Measurements from ENCODE around the gene TDRKH. TPM values are rescaled to one million over a fixed set of nuclear protein-coding genes. Genes with fewer than 3 reads are reported as not detected.

Gene TDRKH
- total RNA-seq, 2 donors from 2014 or later = 21.1 to 25.0 TPM

DNA sequence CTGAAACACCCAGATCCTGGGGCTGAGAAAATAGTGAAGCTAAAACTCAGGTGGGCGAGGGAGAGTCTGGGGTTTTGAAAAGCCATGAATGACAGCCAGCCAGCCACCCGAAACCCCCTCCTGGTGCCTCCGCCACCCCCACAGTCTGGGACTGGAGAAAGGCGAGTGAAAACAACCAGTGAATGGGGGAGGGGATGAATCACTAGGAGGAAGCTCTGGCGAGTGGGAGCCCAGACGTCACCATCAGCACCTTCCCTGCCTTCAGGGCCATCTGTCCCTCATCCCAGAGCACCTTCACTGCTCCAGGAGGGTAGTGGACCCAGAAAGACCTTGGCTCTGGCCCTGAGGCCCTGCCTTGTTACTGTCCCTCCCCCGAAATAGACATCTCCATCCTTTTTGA is 32.1 kb upstream of the TDRKH start:
- no peak overlapping the region for H3K27ac ChIP-seq
- no peak overlapping the region for H3K4me3 ChIP-seq
- 79% methylated on average over 7 of the region's 7 CpGs for WGBS
- intact Hi-C loops (cut with DNase I) = no loop called here
- H3K9me3 ChIP-seq = no peaks in the 10 kb centered on the region
- DNase-seq (ENCODE audit: low spot score) = no peak
- no peaks in the 10 kb centered on the region for H3K36me3 ChIP-seq
- H3K27me3 ChIP-seq (replicated peaks; ENCODE audit: insufficient read depth) = no peaks in the 10 kb centered on the region
- H3K4me1 ChIP-seq (replicated peaks) = no peaks in the 10 kb centered on the region
- TF ChIP-seq, protein P1, sequence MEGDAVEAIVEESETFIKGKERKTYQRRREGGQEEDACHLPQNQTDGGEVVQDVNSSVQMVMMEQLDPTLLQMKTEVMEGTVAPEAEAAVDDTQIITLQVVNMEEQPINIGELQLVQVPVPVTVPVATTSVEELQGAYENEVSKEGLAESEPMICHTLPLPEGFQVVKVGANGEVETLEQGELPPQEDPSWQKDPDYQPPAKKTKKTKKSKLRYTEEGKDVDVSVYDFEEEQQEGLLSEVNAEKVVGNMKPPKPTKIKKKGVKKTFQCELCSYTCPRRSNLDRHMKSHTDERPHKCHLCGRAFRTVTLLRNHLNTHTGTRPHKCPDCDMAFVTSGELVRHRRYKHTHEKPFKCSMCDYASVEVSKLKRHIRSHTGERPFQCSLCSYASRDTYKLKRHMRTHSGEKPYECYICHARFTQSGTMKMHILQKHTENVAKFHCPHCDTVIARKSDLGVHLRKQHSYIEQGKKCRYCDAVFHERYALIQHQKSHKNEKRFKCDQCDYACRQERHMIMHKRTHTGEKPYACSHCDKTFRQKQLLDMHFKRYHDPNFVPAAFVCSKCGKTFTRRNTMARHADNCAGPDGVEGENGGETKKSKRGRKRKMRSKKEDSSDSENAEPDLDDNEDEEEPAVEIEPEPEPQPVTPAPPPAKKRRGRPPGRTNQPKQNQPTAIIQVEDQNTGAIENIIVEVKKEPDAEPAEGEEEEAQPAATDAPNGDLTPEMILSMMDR (IDR thresholded peaks at IDR 0.05) = no peak
- TF ChIP-seq POLR2A (IDR thresholded peaks at IDR 0.05) (no peak), POLR2AphosphoS5 (IDR thresholded peaks at IDR 0.05) (no peak)

DNA sequence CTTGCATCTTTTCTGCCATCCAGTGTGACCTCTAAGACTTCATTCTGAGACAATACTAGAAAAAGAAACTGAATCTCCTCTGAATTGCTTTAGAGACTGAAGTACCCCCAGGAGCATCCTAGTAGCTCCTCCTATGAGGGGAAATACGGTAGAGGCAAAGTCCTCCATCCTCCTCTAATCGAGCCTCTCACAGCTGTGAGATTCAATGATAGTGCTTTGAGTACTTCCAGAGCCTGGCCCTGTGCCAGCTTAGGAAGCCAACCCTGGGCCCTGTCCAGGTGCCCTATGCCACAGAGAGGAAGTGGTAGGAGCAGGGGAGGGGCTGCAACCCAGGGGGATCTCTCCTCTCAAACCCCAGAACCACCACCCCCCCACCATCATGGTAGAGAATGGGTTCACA is 30.6 kb upstream of the TDRKH start:
- TF ChIP-seq, protein P1 (IDR thresholded peaks at IDR 0.05) = no peak
- TF ChIP-seq POLR2A (IDR thresholded peaks at IDR 0.05) (no peak), POLR2AphosphoS5 (IDR thresholded peaks at IDR 0.05) (no peak)
- 9% methylated on average over 2 of the region's 2 CpGs for WGBS
- no peaks in the 10 kb centered on the region for H3K27me3 ChIP-seq (replicated peaks; ENCODE audit: insufficient read depth)
- H3K4me1 ChIP-seq (replicated peaks) = no peaks in the 10 kb centered on the region
- DNase-seq (ENCODE audit: low spot score) = no peak
- H3K4me3 ChIP-seq = no peak overlapping the region
- intact Hi-C loops (cut with DNase I) = no loop called here
- H3K9me3 ChIP-seq = no peaks in the 10 kb centered on the region
- no peak overlapping the region for H3K27ac ChIP-seq
- no peaks in the 10 kb centered on the region for H3K36me3 ChIP-seq

DNA sequence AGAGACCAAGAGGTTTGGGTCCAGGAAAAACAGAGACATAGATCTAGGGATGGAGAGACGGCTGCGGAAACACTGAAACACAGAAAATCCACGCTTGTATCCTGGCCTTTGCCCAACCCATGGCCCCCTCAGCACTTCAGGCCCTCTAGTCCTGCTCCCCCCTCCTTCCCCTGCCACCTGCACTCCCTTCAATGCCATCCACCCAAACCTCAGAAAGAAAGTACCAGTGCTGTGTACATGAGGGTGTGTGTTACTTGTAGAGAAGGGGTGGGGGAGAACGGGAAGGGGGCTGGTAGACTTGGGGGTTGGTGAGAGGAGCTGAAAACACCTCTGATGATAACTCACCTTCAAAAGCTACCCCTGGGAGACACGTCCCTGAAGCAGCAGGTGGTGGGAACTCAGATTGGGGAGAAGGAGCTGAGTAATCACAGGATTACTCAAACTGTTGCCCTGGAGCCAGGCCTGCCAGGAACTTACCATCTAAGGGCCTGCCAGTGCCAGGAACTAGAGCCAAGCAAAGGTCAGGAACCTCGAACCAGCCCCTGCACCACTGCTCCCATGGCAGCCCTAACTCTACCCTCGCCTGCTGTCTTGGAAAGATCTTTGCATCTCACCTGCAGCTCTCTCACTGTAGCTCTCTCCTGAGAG is 29.8 kb upstream of the TDRKH start:
- DNase-seq (ENCODE audit: low spot score) = no peak
- WGBS = 83% methylated on average over 7 of the region's 7 CpGs
- Histone ChIP-seq H3K36me3 (no peaks in the 10 kb centered on the region), H3K4me1 (replicated peaks) (no peaks in the 10 kb centered on the region), H3K4me3 (no peak overlapping the region), H3K27me3 (replicated peaks; ENCODE audit: insufficient read depth) (no peaks in the 10 kb centered on the region), H3K9me3 (no peaks in the 10 kb centered on the region), H3K27ac (no peak overlapping the region)
- TF ChIP-seq POLR2A (IDR thresholded peaks at IDR 0.05) (no peak), POLR2AphosphoS5 (IDR thresholded peaks at IDR 0.05) (no peak)
- TF ChIP-seq, protein P1 (IDR thresholded peaks at IDR 0.05) = no peak
- intact Hi-C loops (cut with DNase I) = no loop called here

DNA sequence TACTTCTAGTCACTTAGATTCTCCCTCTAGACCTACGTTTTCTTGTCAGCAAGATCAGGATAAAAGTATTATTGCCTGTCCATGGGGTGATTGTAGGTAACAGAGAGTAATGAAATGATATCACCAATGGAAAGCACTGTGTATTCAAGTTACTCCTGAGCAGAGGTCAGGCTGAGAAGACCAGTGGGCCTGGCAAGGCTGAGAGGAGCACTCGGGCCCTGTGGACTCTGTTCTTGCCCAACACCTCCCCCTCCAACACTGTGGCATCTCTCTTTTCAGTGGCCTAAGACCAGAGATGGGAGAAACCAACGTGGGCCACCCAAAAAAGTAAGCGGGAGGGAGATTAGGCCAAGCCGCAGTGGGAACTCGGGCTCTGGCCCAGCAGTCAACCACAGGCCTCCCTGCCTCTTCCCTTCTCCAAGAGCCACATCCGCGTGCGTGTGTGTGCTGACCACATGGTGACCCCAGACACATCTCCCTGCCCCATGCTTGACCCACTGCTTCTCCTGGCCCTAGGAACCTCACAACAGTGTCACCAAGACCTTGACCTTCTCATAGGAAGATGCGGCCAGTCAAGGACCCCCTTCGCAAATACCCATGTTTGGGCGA is 29.0 kb upstream of the TDRKH start:
- Histone ChIP-seq H3K4me3 (no peak overlapping the region), H3K36me3 (no peaks in the 10 kb centered on the region), H3K27ac (no peak overlapping the region), H3K4me1 (replicated peaks) (no peaks in the 10 kb centered on the region), H3K9me3 (no peaks in the 10 kb centered on the region), H3K27me3 (replicated peaks; ENCODE audit: insufficient read depth) (no peaks in the 10 kb centered on the region)
- TF ChIP-seq, protein P1 (IDR thresholded peaks at IDR 0.05) = no peak
- no peak for TF ChIP-seq POLR2A (IDR thresholded peaks at IDR 0.05)
- no peak for TF ChIP-seq POLR2AphosphoS5 (IDR thresholded peaks at IDR 0.05)
- intact Hi-C loops (cut with DNase I) = no loop called here
- no peak for DNase-seq (ENCODE audit: low spot score)
- WGBS = 91% methylated on average over 12 of the region's 12 CpGs

DNA sequence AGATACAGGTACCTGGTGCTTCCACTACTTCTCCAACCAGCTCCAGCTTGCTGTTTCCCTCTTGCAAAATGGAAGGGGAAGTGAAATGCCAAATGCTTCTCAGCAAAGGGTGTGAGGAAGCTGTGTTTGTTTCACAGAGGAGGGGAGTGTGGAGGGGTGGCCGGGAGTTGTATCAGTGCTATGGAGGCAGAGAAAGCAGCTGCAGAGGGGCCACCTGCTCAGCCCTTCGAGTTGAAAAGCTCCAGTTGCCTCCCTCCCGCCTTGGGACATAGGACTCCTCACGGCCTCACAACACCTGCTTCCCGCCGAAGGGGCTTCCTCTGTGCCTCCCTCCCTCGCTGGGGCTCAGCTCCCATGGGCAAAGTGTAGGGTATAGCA is 27.0 kb upstream of the TDRKH start:
- TF ChIP-seq POLR2A (IDR thresholded peaks at IDR 0.05) (no peak), POLR2AphosphoS5 (IDR thresholded peaks at IDR 0.05) (no peak)
- TF ChIP-seq, protein P1 (IDR thresholded peaks at IDR 0.05) = no peak
- no peak overlapping the region for H3K27ac ChIP-seq
- intact Hi-C loops (cut with DNase I) = no loop called here
- H3K36me3 ChIP-seq = no peaks in the 10 kb centered on the region
- no peaks in the 10 kb centered on the region for H3K27me3 ChIP-seq (replicated peaks; ENCODE audit: insufficient read depth)
- DNase-seq (ENCODE audit: low spot score) = no peak
- no peaks in the 10 kb centered on the region for H3K9me3 ChIP-seq
- no peak overlapping the region for H3K4me3 ChIP-seq
- 74% methylated on average over 7 of the region's 7 CpGs for WGBS
- no peaks in the 10 kb centered on the region for H3K4me1 ChIP-seq (replicated peaks)
